ENCODE measurements around the gene SPATA25.
A peak's percentile ranks its signal among the peaks of the same experiment; 100 is the strongest.
"Not testable (repeated sequence)": the region's sequence is repeated elsewhere in the genome, so short reads cannot be mapped to it uniquely, and the experiment has no call there.

Gene SPATA25

GRCh38 chr20:45887346-45887715 lies at the start of gene SPATA25:
Gene SPATA25 (minus strand): TSS chr20:45887622. CDS start chr20:45887590, 32 bp downstream.
- no peak for DNase-seq

GRCh38 chr20:45935416-45936046 lies 48.1 kb upstream of the SPATA25 start:
- no peak for DNase-seq

- DNase-seq = peak; percentile 98
These were observed 47.4 kb upstream of the SPATA25 start, which contains the start of gene PCIF1 for GRCh38 chr20:45934586-45935415. Gene PCIF1 (plus strand): TSS chr20:45934683. CDS start chr20:45939000, 4,317 bp downstream.

GRCh38 chr20:45934046-45934585 lies 46.7 kb upstream of the SPATA25 start:
- DNase-seq = peak; percentile 64

GRCh38 chr20:45933266-45934045 lies 46.0 kb upstream of the SPATA25 start:
- DNase-seq = peak; percentile 83

- not testable (repeated sequence) for DNase-seq
These were observed 44.3 kb upstream of the SPATA25 start for GRCh38 chr20:45931680-45932079.

GRCh38 chr20:45927071-45927878 lies 39.9 kb upstream of the SPATA25 start:
- no peak for DNase-seq

- DNase-seq = no peak
These were observed 39.3 kb upstream of the SPATA25 start for GRCh38 chr20:45926731-45927070.

- DNase-seq = no peak
These were observed 38.5 kb upstream of the SPATA25 start for GRCh38 chr20:45925821-45926506.

GRCh38 chr20:45924391-45925261 lies 37.2 kb upstream of the SPATA25 start:
- no peak for DNase-seq

- DNase-seq = no peak
These were observed 34.1 kb upstream of the SPATA25 start for GRCh38 chr20:45921337-45922189.

GRCh38 chr20:45920462-45921336 lies 33.3 kb upstream of the SPATA25 start:
- DNase-seq = no peak

GRCh38 chr20:45919542-45920399 lies 32.3 kb upstream of the SPATA25 start:
- no peak for DNase-seq

GRCh38 chr20:45918779-45919537 lies 31.5 kb upstream of the SPATA25 start:
- DNase-seq = no peak

GRCh38 chr20:45918182-45918737 lies 30.8 kb upstream of the SPATA25 start:
- DNase-seq = no peak

- no peak for DNase-seq
These were observed 30.3 kb upstream of the SPATA25 start for GRCh38 chr20:45917790-45918141.

GRCh38 chr20:45913116-45913515 lies 25.7 kb upstream of the SPATA25 start:
- DNase-seq = no peak

Data from activated CD4-positive, alpha-beta T cell treated with anti-CD3 and anti-CD28 coated beads, Interleukin-2, amount 50 U/mL, for 16 hours (primary cell).